Measurements from ENCODE around the gene SNAP91.
A peak's percentile ranks its signal among the peaks of the same experiment; 100 is the strongest.

The SNAP91 gene

DNA sequence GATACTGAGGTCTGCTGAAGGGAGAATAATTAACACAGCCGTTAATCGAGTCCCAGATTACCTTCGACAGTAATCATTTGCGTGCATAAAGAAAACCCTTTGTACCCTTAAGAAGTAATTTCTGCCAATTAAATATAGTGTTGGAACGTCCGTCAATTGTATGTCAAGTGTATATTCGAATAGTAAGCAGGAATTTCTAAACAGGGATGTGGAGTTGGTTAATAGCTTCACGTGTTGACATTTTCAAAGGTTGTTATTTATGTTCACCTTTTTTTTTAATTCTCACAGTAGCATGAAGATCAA, 798 bp upstream of the SNAP91 start:
- H3K27ac ChIP-seq (ENCODE audit: low read length, poor library complexity, severe bottlenecking) = no peak overlapping the region
- no peak overlapping the region for H4K8ac ChIP-seq (ENCODE audit: low read length)
- no peak overlapping the region for H2BK12ac ChIP-seq (ENCODE audit: low read length in 2 of 2)
- H3K4me2 ChIP-seq (ENCODE audit: low read length, poor library complexity, severe bottlenecking) = peak overlapping the region; percentile 99
- peaks cover 34% of the 10 kb centered on the region for H3K9me3 ChIP-seq (ENCODE audit: control insufficient read depth, low read length)
- H2BK15ac ChIP-seq (ENCODE audit: low read depth, poor library complexity, severe bottlenecking) = no peak overlapping the region
- H3K18ac ChIP-seq (ENCODE audit: low read depth in 1 of 2, low read length in 2 of 2) = no peak overlapping the region
- 76% methylated on average over 5 of the region's 8 CpGs for WGBS
- peaks cover 16% of the 10 kb centered on the region for H3K4me1 ChIP-seq (ENCODE audit: control insufficient read depth, insufficient read depth, low read depth, low read length)
- peaks cover 28 to 43% of the 10 kb centered on the region in 2 experiments for H3K27me3 ChIP-seq (ENCODE audit: control insufficient read depth in 1 of 2, insufficient read depth in 1 of 2, low read length in 2 of 2)
- no peak overlapping the region for H2BK5ac ChIP-seq (ENCODE audit: low read depth, low read length, poor library complexity, severe bottlenecking)
- peaks cover 0 to 3% of the 10 kb centered on the region in 2 experiments for H3K36me3 ChIP-seq (ENCODE audit: control insufficient read depth in 1 of 2, insufficient read depth in 2 of 2, low read depth in 1 of 2, low read length in 2 of 2)
- no peaks in the 10 kb centered on the region for H3K79me1 ChIP-seq (replicated peaks; ENCODE audit: low read length, poor library complexity, severe bottlenecking)
- no peak overlapping the region for H2AFZ ChIP-seq (ENCODE audit: low read depth, low read length)
- H3K23ac ChIP-seq (ENCODE audit: low read length in 2 of 2) = no peak overlapping the region
- H2AK5ac ChIP-seq (ENCODE audit: low read length, severe bottlenecking) = no peak overlapping the region
- H3K14ac ChIP-seq (ENCODE audit: low read length in 2 of 2) = no peak overlapping the region
- H3K9ac ChIP-seq (ENCODE audit: low read length) = no peak overlapping the region
- H4K91ac ChIP-seq (ENCODE audit: low read length) = no peak overlapping the region
- H3K4ac ChIP-seq (ENCODE audit: low read depth in 1 of 2, low read length in 2 of 2) = no peak overlapping the region
- DNase-seq = no peak
- no peak overlapping the region for H3K4me3 ChIP-seq (ENCODE audit: insufficient read depth in 1 of 2, low read depth in 1 of 2, low read length in 2 of 2)
- no peak overlapping the region for H2BK120ac ChIP-seq (ENCODE audit: low read depth, low read length)

DNA sequence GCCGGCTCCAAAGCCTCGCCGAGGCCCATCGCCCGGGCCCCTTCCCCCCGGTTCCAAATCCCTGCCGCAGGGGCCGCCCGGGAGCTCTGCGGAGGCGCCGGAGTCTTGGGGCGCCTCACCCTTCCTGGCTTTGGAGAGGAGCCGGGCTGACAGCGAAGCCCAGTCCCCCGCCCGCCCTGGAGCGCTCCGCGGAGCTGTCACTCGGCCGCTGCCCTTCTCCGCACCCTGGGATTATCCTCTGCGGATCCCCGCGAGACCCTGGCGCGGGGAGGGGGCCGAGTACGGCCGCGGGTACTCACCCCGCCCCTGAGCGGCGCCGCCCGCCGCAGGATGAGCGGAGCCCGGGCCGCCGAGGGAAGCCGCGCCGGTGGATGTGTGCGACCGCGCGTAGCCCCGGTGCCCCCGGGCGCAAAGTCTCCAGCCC, 343 bp downstream of the SNAP91 start:
- Histone ChIP-seq H3K9ac (ENCODE audit: low read length) (no peak overlapping the region), H3K4me3 (ENCODE audit: insufficient read depth in 1 of 2, low read depth in 1 of 2, low read length in 2 of 2) (peak overlapping the region; percentile 62 to 70)
- WGBS = under 1% methylated on average over 36 of the region's 52 CpGs

DNA sequence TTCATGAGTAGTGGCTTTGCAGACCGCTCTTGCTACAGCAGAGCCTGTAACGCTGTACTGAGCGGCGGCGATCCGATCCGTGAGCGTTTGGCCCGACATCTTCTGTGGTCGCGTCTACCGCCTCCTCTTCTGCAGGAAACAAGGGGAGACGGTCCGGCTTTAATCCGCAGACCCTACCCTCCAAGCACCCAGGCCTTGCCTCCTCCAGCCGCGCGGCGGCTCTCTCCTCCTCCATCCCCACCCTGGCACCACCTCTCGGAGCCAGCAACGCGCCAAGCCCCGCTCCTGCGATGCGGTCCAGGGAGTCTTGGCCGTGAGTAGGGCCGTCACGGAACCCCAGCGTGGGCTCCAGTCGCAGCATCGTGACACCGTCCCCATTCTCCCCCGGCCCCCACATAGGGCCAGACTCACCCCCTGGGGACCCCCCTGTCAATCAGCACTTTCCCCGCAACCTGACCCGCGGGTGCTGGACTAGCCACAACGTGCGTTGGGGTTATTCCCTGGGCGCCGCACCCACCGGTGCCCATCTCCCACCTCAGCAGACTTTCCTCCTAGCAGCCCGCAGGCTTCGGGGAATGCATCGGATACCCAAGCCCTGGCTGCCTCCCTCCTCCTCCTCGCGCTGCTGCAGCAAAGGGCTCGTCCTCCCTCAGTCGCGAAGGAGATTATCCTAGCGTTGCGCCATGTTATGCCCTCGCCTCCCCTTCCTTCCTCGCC, 914 bp downstream of the SNAP91 start:
- Histone ChIP-seq H3K79me1 (replicated peaks; ENCODE audit: low read length, poor library complexity, severe bottlenecking) (no peaks in the 10 kb centered on the region), H2BK15ac (ENCODE audit: low read depth, poor library complexity, severe bottlenecking) (no peak overlapping the region), H3K4me2 (ENCODE audit: low read length, poor library complexity, severe bottlenecking) (peak overlapping the region; percentile 99), H3K18ac (ENCODE audit: low read depth in 1 of 2, low read length in 2 of 2) (no peak overlapping the region), H3K14ac (ENCODE audit: low read length in 2 of 2) (no peak overlapping the region), H3K23ac (ENCODE audit: low read length in 2 of 2) (peak overlapping the region in 1 of 2 experiments; percentile 78), H3K27ac (ENCODE audit: low read length, poor library complexity, severe bottlenecking) (no peak overlapping the region), H3K4ac (ENCODE audit: low read depth in 1 of 2, low read length in 2 of 2) (no peak overlapping the region), H2AFZ (ENCODE audit: low read depth, low read length) (peak overlapping the region; percentile 63), H3K4me3 (ENCODE audit: insufficient read depth in 1 of 2, low read depth in 1 of 2, low read length in 2 of 2) (peak overlapping the region; percentile 62 to 70), H2AK5ac (ENCODE audit: low read length, severe bottlenecking) (no peak overlapping the region), H3K9me3 (ENCODE audit: control insufficient read depth, low read length) (peaks cover 30% of the 10 kb centered on the region), H4K8ac (ENCODE audit: low read length) (no peak overlapping the region), H3K27me3 (ENCODE audit: control insufficient read depth in 1 of 2, insufficient read depth in 1 of 2, low read length in 2 of 2) (peaks cover 28 to 43% of the 10 kb centered on the region in 2 experiments), H2BK5ac (ENCODE audit: low read depth, low read length, poor library complexity, severe bottlenecking) (no peak overlapping the region), H3K9ac (ENCODE audit: low read length) (no peak overlapping the region), H4K91ac (ENCODE audit: low read length) (no peak overlapping the region), H2BK12ac (ENCODE audit: low read length in 2 of 2) (no peak overlapping the region), H3K4me1 (ENCODE audit: control insufficient read depth, insufficient read depth, low read depth, low read length) (peaks cover 16% of the 10 kb centered on the region), H3K36me3 (ENCODE audit: control insufficient read depth in 1 of 2, insufficient read depth in 2 of 2, low read depth in 1 of 2, low read length in 2 of 2) (peaks cover 0 to 3% of the 10 kb centered on the region in 2 experiments), H2BK120ac (ENCODE audit: low read depth, low read length) (no peak overlapping the region)
- peak; percentile 1 for DNase-seq
- WGBS = 2% methylated on average over 50 of the region's 53 CpGs

More for the DNA sequence above, 343 bp downstream of the SNAP91 start:
- no peak overlapping the region for H3K23ac ChIP-seq (ENCODE audit: low read length in 2 of 2)
- H3K18ac ChIP-seq (ENCODE audit: low read depth in 1 of 2, low read length in 2 of 2) = no peak overlapping the region
- H3K4me1 ChIP-seq (ENCODE audit: control insufficient read depth, insufficient read depth, low read depth, low read length) = peaks cover 16% of the 10 kb centered on the region
- H2AK5ac ChIP-seq (ENCODE audit: low read length, severe bottlenecking) = no peak overlapping the region
- H2BK120ac ChIP-seq (ENCODE audit: low read depth, low read length) = no peak overlapping the region
- peak overlapping the region; percentile 61 for H2AFZ ChIP-seq (ENCODE audit: low read depth, low read length)
- peaks cover 0 to 3% of the 10 kb centered on the region in 2 experiments for H3K36me3 ChIP-seq (ENCODE audit: control insufficient read depth in 1 of 2, insufficient read depth in 2 of 2, low read depth in 1 of 2, low read length in 2 of 2)
- H3K27ac ChIP-seq (ENCODE audit: low read length, poor library complexity, severe bottlenecking) = no peak overlapping the region
- peak; percentile 29 for DNase-seq
- H2BK12ac ChIP-seq (ENCODE audit: low read length in 2 of 2) = no peak overlapping the region
- no peak overlapping the region for H2BK5ac ChIP-seq (ENCODE audit: low read depth, low read length, poor library complexity, severe bottlenecking)
- no peak overlapping the region for H4K91ac ChIP-seq (ENCODE audit: low read length)
- H3K27me3 ChIP-seq (ENCODE audit: control insufficient read depth in 1 of 2, insufficient read depth in 1 of 2, low read length in 2 of 2) = peaks cover 28 to 43% of the 10 kb centered on the region in 2 experiments
- no peak overlapping the region for H3K14ac ChIP-seq (ENCODE audit: low read length in 2 of 2)
- no peak overlapping the region for H2BK15ac ChIP-seq (ENCODE audit: low read depth, poor library complexity, severe bottlenecking)
- peaks cover 30% of the 10 kb centered on the region for H3K9me3 ChIP-seq (ENCODE audit: control insufficient read depth, low read length)
- peak overlapping the region; percentile 99 for H3K4me2 ChIP-seq (ENCODE audit: low read length, poor library complexity, severe bottlenecking)
- no peak overlapping the region for H3K4ac ChIP-seq (ENCODE audit: low read depth in 1 of 2, low read length in 2 of 2)
- no peak overlapping the region for H4K8ac ChIP-seq (ENCODE audit: low read length)
- no peaks in the 10 kb centered on the region for H3K79me1 ChIP-seq (replicated peaks; ENCODE audit: low read length, poor library complexity, severe bottlenecking)

DNA sequence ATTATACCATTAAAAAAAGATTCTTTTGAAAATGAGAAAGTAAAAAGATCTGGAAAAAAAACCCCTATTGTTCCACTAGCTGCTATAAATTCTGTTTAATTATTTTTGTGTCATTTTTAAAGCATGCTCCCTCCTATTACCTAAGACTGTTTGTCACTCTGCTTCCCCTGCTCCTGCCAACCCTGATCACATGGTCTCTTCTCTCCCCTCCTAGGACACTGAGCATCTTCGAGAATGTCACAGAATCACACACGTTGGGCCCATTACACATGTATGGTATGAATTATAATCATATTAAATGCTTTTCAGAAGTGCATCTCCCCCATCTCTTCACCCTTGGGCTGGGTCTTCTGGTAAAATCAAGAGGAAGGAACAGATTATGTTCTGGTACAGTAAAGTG, 6.2 kb downstream of the SNAP91 start:
- H4K91ac ChIP-seq (ENCODE audit: low read length) = no peak overlapping the region
- no CpG with 5 or more reads among the region's 2 CpGs for WGBS
- no peak for DNase-seq
- peaks cover 13 to 25% of the 10 kb centered on the region in 2 experiments for H3K27me3 ChIP-seq (ENCODE audit: control insufficient read depth in 1 of 2, insufficient read depth in 1 of 2, low read length in 2 of 2)
- H3K4me3 ChIP-seq (ENCODE audit: insufficient read depth in 1 of 2, low read depth in 1 of 2, low read length in 2 of 2) = no peak overlapping the region
- no peak overlapping the region for H2BK120ac ChIP-seq (ENCODE audit: low read depth, low read length)
- H3K4me1 ChIP-seq (ENCODE audit: control insufficient read depth, insufficient read depth, low read depth, low read length) = peaks cover 3% of the 10 kb centered on the region
- no peaks in the 10 kb centered on the region for H3K9me3 ChIP-seq (ENCODE audit: control insufficient read depth, low read length)
- H3K4me2 ChIP-seq (ENCODE audit: low read length, poor library complexity, severe bottlenecking) = no peak overlapping the region
- H4K8ac ChIP-seq (ENCODE audit: low read length) = no peak overlapping the region
- H2AK5ac ChIP-seq (ENCODE audit: low read length, severe bottlenecking) = no peak overlapping the region
- no peak overlapping the region for H2BK15ac ChIP-seq (ENCODE audit: low read depth, poor library complexity, severe bottlenecking)
- no peak overlapping the region for H2AFZ ChIP-seq (ENCODE audit: low read depth, low read length)
- H3K36me3 ChIP-seq (ENCODE audit: control insufficient read depth in 1 of 2, insufficient read depth in 2 of 2, low read depth in 1 of 2, low read length in 2 of 2) = peaks cover 0 to under 1% of the 10 kb centered on the region in 2 experiments
- no peak overlapping the region for H3K4ac ChIP-seq (ENCODE audit: low read depth in 1 of 2, low read length in 2 of 2)
- no peak overlapping the region for H3K9ac ChIP-seq (ENCODE audit: low read length)
- no peak overlapping the region for H3K18ac ChIP-seq (ENCODE audit: low read depth in 1 of 2, low read length in 2 of 2)
- H2BK12ac ChIP-seq (ENCODE audit: low read length in 2 of 2) = no peak overlapping the region
- no peak overlapping the region for H3K14ac ChIP-seq (ENCODE audit: low read length in 2 of 2)
- no peak overlapping the region for H2BK5ac ChIP-seq (ENCODE audit: low read depth, low read length, poor library complexity, severe bottlenecking)
- H3K23ac ChIP-seq (ENCODE audit: low read length in 2 of 2) = no peak overlapping the region
- no peaks in the 10 kb centered on the region for H3K79me1 ChIP-seq (replicated peaks; ENCODE audit: low read length, poor library complexity, severe bottlenecking)
- H3K27ac ChIP-seq (ENCODE audit: low read length, poor library complexity, severe bottlenecking) = no peak overlapping the region
